ENCODE measurements around the gene FAM181A. TPM values are rescaled to one million over a fixed set of nuclear protein-coding genes. Genes with fewer than 3 reads are reported as not detected.

FAM181A gene
- total RNA-seq: not detected in 2 replicates

DNA sequence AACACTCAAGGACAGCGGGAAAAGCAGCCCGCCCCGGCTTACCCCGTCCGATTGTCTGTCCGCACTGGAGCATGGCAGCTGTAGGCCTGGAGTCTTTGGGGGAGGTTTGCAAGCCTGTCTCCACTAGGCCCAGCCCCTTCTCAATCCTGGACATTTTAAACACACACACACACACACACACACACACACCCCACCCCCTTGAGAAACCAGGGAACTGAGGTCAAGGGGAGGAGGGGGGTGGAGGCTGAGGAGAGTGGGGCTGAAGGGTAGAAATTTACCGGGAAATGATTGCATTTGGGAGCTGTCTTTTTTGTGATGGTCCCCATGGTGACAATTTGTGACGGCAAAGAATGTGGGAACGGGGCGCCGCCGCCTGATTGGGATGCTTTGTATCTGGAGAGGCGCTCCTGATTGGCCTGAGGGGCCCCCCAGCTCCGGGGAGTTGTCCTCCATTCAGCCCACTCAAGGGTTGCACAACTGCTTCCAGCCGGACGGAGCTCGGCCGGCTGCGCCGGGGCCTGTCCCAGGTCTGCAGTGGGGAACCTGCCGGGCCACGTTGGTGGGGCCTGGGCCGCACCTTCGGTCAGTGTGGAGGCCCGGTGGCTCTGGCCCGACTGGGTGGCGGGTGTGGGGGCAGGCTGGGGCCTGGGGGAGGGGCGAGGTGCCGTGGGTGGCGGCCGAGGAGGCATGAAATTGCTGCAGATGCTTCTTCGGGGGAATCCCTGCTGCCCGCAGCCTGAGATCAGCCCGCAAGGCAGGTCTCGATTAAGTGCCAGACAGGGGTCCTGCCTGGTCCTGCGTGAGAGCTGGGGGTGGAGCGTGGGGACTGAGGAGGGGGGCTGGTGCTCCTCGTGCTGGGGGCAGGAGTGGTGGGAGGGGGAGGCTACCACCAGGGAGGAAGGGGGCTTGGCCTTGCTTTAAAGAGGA lies at the start of gene FAM181A:
Gene FAM181A, plus strand, starts transcription at position 472 of the 927 bp plus-strand sequence. CDS start 942 bp downstream, outside the sequence.
- DNase-seq (ENCODE audit: low read depth, low spot score): no peak

DNA sequence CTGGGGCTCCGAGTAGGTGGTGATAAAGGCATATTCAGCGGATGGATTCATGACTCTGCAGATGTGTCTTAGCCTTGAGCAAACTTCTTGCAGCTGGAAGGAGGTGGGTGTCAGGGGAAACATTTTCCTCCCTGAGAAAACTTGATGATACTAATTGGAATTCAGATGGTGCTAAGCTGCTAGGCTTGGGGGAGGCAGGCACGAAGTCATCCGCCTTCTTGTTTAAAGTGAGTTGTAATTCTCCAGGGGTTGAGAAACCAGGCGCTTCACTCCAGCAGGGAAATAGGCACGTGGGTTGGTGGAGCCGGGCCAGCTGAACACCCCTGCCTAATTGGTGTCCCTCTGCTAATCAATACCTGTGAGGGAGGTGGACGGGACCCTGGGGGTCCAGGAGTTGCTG lies 48.9 kb upstream of the FAM181A start:
- DNase-seq (ENCODE audit: low read depth, low spot score): no peak

DNA sequence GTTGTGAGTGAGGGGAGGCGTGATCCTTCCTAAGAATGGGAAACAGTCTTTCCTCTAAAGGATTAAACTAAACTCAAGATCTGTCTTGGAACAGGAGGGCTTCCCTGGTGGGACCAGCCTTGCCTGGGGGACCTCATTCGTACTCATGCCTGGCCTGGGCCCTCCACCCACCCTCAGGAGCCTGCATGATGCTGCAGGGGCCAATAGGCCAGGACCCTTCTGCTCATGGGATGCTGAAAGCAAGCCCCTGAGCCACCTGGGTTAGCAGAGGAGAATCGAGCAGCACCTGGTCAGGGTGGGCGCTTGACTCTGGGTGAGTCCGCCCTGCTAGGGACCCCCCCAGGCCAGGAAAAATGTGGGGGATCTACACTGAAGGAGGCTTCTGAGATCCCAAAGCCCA lies 48.3 kb upstream of the FAM181A start:
- DNase-seq (ENCODE audit: low read depth, low spot score): no peak

DNA sequence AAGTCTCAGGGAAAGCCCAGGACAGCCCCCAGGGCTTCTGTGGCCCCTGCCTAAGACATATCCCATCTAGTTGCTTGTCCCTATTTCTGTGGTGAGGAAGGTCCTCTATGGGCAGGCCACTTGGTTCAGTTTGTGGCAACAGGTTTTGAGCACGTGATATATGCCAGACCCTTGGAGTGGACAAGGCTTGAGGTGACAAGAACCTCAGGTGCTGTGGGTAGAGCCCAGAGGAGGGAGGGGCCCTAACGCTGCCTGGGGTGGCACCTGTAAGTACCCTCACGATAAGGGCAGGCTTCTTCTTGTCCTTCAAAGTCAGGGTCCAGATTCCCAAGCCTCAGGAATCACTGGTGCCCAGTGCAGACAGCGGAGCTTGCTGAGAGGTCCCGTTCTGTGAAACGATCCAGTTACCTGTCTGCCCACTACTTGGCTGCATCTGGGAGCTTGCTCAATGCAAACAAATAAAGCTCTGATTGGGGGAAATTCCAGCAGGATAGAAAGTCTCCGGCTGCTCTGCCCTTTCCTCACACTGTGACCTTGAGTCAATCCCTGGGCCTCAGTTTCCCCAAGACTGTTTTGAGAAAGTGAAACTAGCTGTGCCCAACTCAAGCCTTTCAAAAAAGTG lies 47.7 kb upstream of the FAM181A start:
- no peak for DNase-seq (ENCODE audit: low read depth, low spot score)

DNA sequence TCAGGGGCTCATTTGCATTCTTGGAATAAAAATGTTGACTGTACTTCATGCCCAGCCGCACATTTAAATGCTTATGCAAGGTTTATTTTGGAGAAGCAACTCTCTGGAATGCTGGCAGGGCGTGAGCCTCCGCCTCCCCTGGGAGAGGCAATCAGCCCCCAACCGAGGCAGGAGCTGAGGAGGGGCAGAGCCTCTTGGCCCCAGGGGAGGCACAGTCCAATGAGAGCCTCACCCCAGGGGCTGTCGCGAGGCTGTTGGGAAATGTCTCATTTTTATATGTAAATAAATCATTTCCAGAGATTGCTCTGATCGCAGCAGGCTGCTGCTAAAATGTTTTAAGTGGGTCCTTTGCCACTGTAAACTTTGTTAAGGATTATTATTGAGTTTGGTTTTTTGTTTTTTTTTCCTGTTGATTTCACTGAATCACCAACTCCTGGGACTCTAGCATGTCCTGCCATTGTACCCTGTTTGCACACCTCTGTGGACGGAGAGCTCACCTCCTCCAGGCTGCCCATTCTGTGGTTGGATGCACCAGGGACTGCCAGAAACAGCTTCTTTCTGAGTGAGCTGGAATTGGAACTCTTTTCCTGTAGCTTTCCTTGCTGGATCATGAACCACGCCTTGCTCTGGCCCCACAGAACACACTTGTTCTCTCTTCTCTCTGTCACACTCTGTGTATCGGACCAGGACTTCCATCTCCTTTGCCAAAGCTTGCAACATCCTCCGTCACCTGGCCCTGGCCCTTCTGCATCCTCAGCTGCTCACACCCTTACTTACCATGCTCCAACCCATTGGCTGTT lies 46.9 kb upstream of the FAM181A start:
- no peak for DNase-seq (ENCODE audit: low read depth, low spot score)

DNA sequence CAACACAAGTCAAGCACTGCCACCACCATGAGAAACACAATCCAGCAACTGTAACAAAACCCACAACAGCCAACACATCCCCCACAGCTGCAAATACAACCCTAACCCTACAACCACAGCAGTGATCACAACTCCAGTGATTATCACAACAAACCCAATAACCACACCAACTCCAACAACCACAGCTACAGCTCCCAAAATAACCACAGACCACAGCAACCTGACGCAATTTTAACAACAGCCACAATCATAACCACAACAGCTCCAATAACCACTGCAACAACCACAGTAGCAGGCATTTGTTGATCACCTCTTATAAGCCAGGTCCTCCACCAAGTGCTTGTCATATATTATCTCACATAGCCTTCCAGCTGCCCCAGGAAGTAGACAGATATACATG lies 42.2 kb upstream of the FAM181A start:
- DNase-seq (ENCODE audit: low read depth, low spot score): no peak

DNA sequence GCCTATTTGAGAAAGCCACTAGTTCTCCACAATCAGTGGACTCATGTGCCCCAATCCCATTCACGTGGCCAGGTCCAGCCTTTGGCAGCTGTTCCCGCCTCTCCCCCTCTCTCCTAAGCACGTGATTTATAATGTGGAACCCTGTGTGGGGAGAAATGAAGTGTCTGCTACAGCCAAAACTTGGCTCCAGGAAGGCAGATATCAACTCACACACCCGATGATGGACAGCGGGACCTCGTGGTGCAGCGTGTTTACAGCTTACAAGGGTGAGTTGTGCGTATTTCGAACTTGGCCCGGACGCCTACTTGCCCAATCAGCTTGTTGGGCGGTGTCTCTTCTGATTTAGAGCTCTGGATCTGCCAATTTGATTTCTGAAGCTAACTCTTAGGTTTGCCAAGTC lies 38.1 kb upstream of the FAM181A start:
- DNase-seq (ENCODE audit: low read depth, low spot score): no peak

DNA sequence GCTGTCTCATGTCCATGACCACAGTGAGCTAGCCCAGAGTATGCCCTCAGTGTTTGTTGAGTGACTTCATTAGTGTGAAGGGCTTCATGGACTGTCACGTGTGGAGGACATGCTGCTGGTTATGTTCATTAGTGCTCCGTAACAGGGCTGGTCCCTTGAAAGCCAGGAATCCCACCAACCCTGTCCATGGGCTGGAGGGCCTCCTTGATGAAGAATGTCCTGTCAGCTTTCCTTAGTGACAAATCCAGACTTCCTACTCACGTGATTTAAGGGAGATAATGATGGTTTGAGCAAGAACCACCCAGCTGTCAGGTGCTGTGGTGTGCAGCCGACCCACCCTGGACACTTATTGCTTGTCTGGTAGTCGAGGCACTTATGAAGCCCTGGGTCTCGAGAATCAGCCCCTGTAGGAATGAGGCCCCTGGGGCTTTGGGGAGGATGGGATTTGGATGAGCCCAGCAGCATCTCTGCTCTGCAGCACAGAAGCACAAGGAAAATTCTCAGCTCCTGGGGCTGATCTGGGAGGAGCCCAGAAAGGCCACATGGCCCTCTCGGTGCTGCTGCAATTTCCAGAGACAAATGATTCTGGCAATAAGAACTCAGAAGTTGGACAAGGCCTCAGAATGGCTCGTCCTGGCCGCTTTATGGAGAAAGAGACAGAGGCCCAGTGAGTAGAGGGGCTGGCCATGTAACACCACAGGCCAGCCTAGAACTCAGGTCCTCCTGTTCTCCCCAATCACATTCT lies 37.2 kb upstream of the FAM181A start:
- DNase-seq (ENCODE audit: low read depth, low spot score): no peak

DNA sequence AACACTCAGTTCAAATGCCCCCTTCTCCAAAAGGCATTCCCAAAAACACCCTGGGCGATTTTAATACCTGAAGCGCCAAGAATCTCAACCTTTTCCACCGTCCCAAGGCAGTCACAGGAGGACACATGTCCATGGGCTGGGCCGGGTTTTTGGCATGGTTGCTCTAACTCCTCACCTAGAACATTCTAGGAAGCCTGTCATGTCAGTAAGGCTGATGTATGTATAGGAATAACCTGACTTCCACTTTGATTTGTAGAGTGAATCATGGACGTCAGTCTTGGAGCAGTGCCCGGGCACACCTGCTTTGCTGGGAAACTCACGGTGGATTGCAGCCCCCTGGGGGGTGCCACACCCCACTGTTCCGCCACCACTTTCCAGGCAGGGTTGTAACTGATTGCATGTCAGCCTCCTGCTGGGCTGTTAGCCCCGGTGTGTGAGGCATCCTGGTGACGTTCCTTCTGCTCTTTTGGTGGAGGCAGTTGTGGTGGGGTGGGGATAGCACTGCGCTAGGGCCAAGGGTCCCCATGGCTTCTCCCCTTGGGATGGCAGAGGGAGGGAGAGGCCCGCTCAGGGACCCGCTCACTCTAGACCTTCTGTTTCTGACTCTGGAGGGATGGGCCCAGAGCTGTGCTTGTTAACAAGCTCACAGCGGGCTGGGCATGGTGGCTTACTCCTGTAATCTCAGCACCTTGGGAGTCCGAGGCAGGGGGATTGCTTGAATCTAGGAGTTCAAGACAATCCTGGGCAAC lies 35.2 kb upstream of the FAM181A start:
- no peak for DNase-seq (ENCODE audit: low read depth, low spot score)

DNA sequence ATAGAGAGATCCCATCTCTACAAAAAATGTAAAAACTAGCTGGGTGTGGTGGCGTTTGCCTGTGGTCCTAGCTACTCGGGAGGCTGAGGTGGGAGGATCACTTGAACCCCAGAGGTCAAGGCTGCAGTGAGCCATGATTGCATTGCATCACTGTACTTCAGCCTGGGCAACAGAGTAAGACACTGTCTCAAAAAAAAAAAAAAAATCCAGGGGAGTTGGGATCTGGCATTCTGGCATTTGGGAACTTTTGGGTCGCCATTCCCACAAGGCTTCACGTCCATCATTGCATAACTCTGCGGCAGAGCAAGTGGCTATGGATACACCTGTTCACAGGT lies 34.7 kb upstream of the FAM181A start:
- no peak for DNase-seq (ENCODE audit: low read depth, low spot score)

DNA sequence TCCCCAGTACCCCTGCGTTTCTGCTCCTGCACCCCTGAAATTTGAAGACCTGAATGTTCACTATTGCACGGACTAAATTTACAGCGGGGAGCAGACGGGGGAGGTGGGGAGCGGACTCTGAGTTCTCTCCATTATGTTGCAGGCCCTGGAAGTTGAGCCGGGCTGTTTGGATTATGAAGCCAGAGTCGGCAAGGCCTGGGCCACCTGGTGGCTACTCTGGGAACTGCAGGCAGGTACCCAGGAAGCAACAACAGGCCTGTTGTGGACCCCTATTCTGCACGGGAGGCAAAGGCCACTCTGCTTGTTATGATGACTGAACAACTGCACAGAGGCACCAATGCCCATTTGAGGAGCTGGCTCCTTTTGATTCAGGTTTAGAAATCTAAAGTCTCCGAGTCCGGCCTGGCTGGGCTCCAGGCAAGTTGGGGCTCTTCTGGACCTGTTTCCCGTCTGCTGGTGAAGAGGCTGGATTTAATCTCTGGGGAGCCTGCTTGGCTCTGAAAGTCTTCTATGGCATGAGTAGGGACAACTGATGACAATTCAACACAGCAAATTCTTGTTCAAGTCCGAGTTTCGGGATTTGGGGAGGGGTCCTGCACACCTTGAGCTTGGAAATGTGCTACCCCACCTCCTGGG lies 34.1 kb upstream of the FAM181A start:
- no peak for DNase-seq (ENCODE audit: low read depth, low spot score)

DNA sequence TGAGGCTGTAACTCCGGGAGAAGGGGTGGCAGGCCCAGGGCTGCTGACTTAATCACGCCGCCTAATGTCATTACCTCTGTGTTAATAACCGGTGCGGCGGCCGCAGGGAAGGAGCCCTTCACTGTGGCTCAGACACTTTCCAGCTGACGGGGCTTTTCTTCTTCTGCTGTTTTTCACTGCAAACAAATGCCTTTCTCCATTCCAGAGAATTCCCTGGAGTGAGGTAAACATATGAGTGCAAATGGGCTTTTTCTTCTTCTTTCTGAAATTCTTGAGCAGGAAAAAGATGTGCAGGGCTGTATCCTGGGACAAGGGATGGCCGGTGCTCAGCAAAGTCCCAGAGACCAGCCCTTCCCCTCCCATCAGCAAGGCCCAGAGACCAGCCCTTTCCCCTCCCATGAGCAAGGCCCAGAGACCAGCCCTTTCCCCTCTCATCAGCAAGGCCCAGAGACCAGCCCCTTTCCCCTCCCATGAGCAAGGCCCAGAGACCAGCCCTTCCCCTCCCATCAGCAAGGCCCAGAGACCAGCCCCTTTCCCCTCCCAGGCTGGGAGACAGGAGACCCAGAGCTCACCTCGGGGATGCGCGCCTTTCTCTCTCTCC lies 33.4 kb upstream of the FAM181A start:
- DNase-seq (ENCODE audit: low read depth, low spot score): no peak

DNA sequence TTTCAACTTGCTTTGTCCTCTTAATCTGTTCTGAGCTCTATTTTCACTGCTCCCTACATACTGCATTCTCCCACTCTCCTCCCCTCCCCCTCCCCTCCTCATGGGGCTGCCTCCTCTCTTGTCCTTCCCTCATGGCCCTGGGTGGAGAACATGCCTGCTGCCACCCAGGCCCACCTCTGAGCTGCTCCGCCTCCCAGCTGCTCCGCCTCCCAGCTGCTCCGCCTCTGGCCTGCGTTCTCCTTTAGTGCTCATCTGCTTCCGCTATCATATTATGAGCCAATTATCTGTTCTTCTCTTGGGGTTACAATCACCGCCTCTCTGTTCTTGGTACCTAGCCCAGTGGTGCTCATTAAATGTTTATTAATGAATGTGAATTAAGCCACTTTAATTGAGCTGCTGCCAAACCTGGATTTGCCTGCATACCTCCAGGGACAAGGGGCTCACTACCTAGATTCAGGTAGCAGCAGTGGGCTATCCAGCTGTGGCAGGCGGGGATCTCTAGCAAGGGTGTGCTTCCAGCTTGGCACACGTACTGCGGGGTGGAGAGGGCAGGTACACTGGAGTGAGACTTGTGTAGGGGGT lies 32.0 kb upstream of the FAM181A start:
- DNase-seq (ENCODE audit: low read depth, low spot score): no peak

DNA sequence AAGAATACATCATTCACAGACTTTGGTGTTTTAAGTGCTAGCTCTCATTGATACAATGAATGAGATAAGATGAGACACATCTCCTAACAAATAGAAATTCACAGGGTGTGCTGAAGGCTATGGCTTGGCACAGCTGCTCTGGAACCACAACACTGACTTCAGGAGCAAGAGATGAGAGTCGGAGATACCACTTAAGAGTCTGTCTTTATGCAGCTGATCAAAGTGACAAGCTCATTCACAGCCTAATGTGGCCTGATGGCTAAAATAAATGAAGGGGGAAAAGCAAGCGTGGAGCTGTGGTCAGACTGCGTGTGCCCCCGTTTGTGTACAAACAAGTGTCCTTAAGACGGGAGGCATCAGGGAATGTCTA lies 29.7 kb upstream of the FAM181A start:
- DNase-seq (ENCODE audit: low read depth, low spot score): no peak

DNA sequence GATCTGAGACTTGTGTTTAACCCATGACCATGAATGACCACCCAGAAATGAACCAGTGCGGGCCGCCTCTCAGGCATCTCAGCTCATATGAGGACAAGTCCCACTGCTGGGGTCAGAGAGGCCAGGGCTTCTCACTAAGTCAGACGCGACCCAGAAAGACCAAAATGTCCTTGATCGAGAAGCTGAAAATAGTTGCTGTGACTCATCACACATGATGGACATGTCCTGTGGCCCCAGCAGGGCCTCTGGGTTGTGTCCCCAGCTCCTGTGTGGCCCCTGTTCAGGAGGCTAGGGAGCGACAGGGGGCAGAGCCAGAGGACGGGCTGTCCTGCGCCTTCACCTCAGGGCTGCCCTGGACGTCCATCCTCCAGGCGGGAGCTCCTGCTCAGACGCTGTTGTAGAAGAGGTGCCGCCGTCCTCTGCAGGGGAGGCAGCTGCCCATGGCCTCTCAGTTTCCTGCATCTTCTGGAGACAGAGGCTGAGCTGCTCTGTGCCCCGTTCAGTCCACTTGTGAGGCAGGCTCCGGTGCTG lies 29.0 kb upstream of the FAM181A start:
- DNase-seq (ENCODE audit: low read depth, low spot score): no peak

DNA sequence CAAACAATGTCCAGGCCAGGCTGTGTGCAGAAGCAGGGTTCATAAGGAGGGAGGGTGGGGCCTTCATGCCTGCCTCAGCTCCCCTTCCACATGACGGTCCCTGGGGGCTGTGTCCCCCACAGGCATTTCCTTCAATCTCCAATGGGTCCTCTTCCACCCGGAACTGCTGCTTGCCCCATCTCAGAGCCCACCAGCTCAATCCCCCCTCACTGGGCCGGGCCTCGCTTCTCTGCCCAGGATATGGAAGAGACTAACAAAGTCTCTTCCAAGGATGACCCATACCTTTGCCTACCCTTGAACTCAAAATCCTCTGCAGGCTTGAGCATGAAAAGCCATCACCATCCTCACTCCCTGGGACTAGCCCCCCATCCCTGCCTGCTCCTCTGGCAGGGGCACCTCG lies 28.4 kb upstream of the FAM181A start:
- no peak for DNase-seq (ENCODE audit: low read depth, low spot score)

DNA sequence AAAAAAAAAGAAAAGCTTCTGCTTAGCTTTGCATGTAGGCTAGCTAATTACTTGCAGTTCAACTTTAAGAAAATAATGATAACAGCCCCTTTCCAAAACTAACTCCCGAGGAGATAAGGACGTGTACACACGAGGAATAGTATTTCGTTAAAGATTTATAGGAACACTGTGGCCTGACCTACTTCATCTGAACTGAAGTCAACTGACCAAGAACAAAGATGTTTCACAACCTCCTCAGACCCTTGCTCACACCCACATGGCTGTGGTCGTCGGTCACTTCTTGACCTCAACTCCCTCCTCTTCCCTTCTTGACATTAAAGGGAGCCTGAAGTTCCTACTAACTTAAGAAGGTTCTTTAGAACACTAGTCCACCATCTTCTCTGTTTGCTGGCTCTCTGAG lies 25.3 kb upstream of the FAM181A start:
- DNase-seq (ENCODE audit: low read depth, low spot score): no peak

DNA sequence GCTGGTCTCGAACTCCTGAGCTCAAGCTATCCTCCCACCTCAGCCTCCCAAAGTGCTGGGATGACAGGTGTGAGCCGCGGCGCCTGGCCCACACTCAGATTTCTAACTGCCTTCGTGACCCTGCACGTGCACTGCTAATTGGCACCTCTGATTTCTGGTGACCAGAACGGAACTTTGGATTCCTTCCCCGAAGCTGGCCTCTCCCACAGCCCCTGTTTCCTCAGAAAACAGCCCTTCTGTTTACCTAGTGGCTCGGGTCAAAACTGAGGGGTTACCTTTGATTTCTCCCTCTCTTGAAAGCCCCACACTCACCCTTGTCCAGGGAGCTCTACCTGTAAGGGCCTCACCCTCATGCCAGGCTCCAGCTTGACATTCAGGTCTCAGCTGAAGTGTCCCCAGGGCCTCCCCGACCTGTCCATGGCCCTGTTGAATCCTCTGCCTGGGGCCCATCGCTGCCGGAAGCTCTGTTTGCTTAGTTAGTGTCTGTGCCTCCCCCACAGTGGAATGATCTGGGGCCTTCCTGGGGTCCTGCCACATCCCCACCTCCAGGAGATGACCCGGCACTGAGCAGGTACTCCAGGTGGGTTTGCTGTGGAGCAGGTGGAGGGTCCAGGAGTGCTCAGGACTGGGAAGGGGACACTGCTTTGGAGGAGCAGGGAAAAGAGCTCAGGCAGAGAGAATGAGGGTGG lies 24.4 kb upstream of the FAM181A start:
- DNase-seq (ENCODE audit: low read depth, low spot score): no peak

Data from pulmonary artery endothelial cell (primary cell).